Colonic mucosa (tissue), 4 donors: ENCODE measurements around the gene OPA1. TPM values are rescaled to one million over a fixed set of nuclear protein-coding genes. Genes with fewer than 3 reads are reported as not detected.

Experiments
- DNase-seq: peaks from one replicate; pipeline ENCODE4 v3.0.0-alpha.2; 2020
- H3K27ac ChIP-seq: fragments of 200-600 bp; one replicate; pipeline ENCODE4 v1.8.0; 2021
- H3K27me3 ChIP-seq: fragments of 200-600 bp; one replicate; pipeline ENCODE4 v1.8.0; 2021
- H3K36me3 ChIP-seq: fragments of 200-600 bp; one replicate; pipeline ENCODE4 v1.8.0; 2021
- H3K4me1 ChIP-seq: fragments of 200-600 bp; one replicate; pipeline ENCODE4 v1.8.0; 2021; ENCODE audit warnings: mild to moderate bottlenecking
- H3K4me3 ChIP-seq: fragments of 200-600 bp; one replicate; pipeline ENCODE4 v1.8.0; 2021
- H3K9ac ChIP-seq, 2 donors: one replicate each; pipeline ENCODE4 v1.7.0; 2013; ENCODE audit warnings: control low read depth in 2 of 2, low read depth in 2 of 2, low read length in 2 of 2
- H3K9me3 ChIP-seq: fragments of 200-600 bp; one replicate; pipeline ENCODE4 v1.8.0; 2021
- intact Hi-C: fragments of 100-400 bp; cut with DNase I; formaldehyde crosslinking; loops from one replicate; pipeline ENCODE4 v1.14.1; 2022
- total RNA-seq, 2 donors: library from RNA; stranded (reverse); fragmentation: NEBNext Ultra II Directional in 1 of 2; extraction: Animal tissue kit (Norgen Biotek cat#: 25700) in 1 of 2; gene quantifications; one replicate each; pipeline ENCODE4 v1.2.1, GENCODE V29; 2021
- TF ChIP-seq, protein P1 (sequence below): fragments of 200-600 bp; IDR thresholded peaks from one replicate; pipeline ENCODE4 v1.8.0; 2022; ENCODE audit warnings: antibody characterized with exemption, mild to moderate bottlenecking
- donor health status: healthy.
- donor health status: DM: no; HTN: no; CAD: no.
- donor health status: DM: no; HTN: no; CAD: no.

OPA1 gene
- total RNA-seq, 2 donors from 2014 or later: 76.9 to 93.0 TPM

DNA sequence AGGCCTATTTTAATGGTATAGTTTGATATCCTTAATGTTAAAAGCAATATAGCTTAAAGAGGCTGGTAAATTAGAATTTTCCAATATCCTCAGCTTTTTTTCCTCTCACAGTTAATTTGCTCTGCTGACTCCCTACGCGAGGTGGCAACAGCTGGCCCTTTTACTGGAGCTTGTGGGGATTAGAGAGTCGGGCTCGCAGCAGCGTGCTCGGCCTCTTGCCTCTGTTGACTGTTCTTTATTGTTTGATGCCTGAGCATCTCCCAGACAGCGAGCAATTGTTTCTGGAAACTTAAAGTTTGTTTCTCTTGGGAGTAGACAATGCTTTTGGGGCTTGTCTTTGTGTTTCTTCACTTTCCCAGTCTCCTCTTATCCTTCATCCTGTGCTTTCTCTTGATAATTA, 80.8 kb downstream of the OPA1 start:
- H3K27ac ChIP-seq: no peak overlapping the region
- no peak overlapping the region for H3K9ac ChIP-seq
- TF ChIP-seq, protein P1, sequence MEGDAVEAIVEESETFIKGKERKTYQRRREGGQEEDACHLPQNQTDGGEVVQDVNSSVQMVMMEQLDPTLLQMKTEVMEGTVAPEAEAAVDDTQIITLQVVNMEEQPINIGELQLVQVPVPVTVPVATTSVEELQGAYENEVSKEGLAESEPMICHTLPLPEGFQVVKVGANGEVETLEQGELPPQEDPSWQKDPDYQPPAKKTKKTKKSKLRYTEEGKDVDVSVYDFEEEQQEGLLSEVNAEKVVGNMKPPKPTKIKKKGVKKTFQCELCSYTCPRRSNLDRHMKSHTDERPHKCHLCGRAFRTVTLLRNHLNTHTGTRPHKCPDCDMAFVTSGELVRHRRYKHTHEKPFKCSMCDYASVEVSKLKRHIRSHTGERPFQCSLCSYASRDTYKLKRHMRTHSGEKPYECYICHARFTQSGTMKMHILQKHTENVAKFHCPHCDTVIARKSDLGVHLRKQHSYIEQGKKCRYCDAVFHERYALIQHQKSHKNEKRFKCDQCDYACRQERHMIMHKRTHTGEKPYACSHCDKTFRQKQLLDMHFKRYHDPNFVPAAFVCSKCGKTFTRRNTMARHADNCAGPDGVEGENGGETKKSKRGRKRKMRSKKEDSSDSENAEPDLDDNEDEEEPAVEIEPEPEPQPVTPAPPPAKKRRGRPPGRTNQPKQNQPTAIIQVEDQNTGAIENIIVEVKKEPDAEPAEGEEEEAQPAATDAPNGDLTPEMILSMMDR: no peak
- H3K36me3 ChIP-seq: peaks cover 4% of the 10 kb centered on the region
- intact Hi-C loops: no loop called here
- no peak for DNase-seq
- H3K27me3 ChIP-seq: no peaks in the 10 kb centered on the region
- no peak overlapping the region for H3K4me3 ChIP-seq
- no peaks in the 10 kb centered on the region for H3K9me3 ChIP-seq
- no peaks in the 10 kb centered on the region for H3K4me1 ChIP-seq

DNA sequence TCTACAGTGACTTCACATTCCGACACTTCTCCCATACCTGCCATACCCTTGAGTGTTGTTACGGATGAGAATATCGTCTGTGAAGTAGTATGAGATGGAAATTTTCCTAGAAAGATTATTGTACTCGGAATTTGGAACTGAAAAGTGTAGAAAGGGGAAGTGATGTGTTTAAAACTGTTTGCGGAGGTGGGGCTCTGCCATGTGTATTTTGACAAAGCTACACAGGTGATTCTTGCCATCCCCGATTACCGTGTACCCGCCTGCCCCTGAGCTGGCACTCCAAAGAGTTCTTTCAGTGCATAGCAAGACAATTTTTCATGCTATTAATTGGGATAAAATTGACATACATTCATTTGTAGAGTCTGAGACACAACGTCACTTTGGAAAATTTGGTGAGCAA, 81.7 kb downstream of the OPA1 start:
- TF ChIP-seq, protein P1: no peak
- Histone ChIP-seq H3K9ac (no peak overlapping the region), H3K4me3 (no peak overlapping the region), H3K27ac (no peak overlapping the region), H3K27me3 (no peaks in the 10 kb centered on the region), H3K36me3 (peaks cover 4% of the 10 kb centered on the region), H3K4me1 (no peaks in the 10 kb centered on the region), H3K9me3 (no peaks in the 10 kb centered on the region)
- no peak for DNase-seq
- intact Hi-C loops: no loop called here

DNA sequence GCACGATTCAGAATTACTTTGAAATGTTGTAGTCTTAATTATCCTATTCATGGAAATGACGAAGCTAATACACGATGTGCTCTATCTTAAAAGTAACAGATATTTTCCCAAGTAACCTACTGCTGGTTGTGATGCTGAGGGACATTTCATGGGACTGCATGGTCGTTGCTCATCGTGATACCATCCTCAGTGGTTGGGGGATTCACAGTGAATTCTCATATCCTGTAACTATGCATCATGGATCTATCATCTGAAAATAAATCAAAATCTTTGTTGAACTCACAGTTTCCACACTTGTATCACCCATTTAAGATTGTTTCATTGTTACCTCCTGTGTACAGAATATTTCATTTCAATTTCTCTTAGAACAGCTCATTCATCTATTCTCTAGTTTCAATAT, 84.7 kb downstream of the OPA1 start:
- Histone ChIP-seq H3K27ac (no peak overlapping the region), H3K27me3 (no peaks in the 10 kb centered on the region), H3K9me3 (no peaks in the 10 kb centered on the region), H3K36me3 (peaks cover 4% of the 10 kb centered on the region), H3K4me3 (no peak overlapping the region), H3K4me1 (no peaks in the 10 kb centered on the region), H3K9ac (no peak overlapping the region)
- intact Hi-C loops: no loop called here
- DNase-seq: no peak
- TF ChIP-seq, protein P1: no peak

DNA sequence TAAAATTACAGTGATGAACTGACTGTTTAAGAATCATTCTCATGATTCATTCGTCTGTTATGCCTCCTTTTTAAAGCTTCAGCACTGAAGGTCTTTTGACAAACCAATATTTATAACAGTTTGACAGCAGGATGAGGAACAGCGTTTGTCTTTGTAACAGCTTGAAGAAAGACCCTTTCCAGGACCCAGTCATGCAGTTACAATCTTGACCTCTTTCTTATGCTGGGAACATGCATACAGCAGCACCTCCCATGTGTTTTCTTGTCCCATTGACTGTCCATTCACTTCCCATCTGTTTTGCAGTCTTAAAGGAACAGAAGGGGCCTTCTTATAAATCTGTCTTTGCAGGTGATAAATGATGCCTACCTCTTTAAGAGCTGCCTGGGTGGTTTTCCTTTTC, 87.2 kb downstream of the OPA1 start:
- intact Hi-C loops: no loop called here
- TF ChIP-seq, protein P1: no peak

DNA sequence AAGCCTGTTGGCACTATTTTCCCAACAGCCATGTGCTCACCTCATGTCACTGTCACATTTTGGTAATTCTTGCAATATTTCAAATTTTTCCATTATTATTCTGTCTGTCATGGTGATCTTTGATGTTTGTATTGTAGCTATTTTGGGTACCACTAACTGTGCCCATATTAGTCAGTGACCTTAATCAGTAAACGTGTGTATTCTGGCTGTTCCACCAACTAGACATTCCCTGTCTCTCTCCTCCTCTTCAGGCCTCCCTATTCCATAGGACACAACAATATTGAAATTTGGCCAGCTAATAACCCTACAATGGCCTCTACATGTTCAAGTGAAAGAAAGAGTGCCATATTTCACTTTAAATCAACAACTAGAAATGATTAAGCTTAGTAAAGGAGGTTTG, 88.6 kb downstream of the OPA1 start:
- TF ChIP-seq, protein P1: no peak
- DNase-seq: no peak
- no peak overlapping the region for H3K4me3 ChIP-seq
- intact Hi-C loops: no loop called here
- no peak overlapping the region for H3K9ac ChIP-seq
- no peaks in the 10 kb centered on the region for H3K9me3 ChIP-seq
- H3K27me3 ChIP-seq: no peaks in the 10 kb centered on the region
- H3K4me1 ChIP-seq: no peaks in the 10 kb centered on the region
- no peaks in the 10 kb centered on the region for H3K36me3 ChIP-seq
- H3K27ac ChIP-seq: no peak overlapping the region

More for the DNA sequence above, 87.2 kb downstream of the OPA1 start:
- Histone ChIP-seq H3K36me3 (no peaks in the 10 kb centered on the region), H3K27me3 (no peaks in the 10 kb centered on the region), H3K9me3 (no peaks in the 10 kb centered on the region), H3K4me1 (no peaks in the 10 kb centered on the region), H3K27ac (no peak overlapping the region), H3K4me3 (no peak overlapping the region), H3K9ac (no peak overlapping the region)
- no peak for DNase-seq
